ENCODE measurements around the gene PEX11G. TPM values are rescaled to one million over a fixed set of nuclear protein-coding genes. Genes with fewer than 3 reads are reported as not detected.

Gene PEX11G
- total and polyA plus RNA-seq, 10 of the 15 experiments (the other 5 are each of a cell fraction or from before 2014, with no cell fraction given): 0.05 to 1.8 (median 0.73) TPM; not detected in 1

DNA sequence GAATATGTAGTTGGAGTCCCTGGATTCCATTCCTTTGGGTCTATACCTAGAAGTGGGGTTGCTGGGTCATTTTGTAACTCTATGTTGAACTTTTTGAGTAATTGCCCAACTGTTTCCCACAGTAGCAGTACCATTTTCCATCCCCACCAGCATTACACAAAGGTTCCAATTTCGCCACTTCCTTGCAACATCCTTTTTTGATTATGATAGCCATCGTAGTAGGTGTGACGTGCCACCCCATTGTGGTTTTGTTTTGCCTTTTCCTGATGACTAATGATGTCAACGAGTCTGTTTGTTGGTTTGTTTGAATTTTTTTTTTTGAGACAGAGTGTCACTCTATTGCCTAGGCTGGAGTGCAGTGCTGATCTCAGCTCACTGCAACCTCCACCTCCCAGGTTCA lies 3.3 kb upstream of the PEX11G start:
- no peaks in the 10 kb centered on the region; the same call in 1 of the 2 replicates for H3K4me1 ChIP-seq (ENCODE audit: control insufficient read depth, insufficient read depth, low read length)
- H3K36me3 ChIP-seq (ENCODE audit: control insufficient read depth in 2 of 2, insufficient read depth in 2 of 2, low read length in 1 of 2): no peaks in the 10 kb centered on the region
- no peak overlapping the region for H3K27ac ChIP-seq (ENCODE audit: control insufficient read depth, insufficient read depth)
- RAD21 ChIA-PET (ENCODE audit: unreplicated experiment): no interaction called here
- DNase-seq (ENCODE audit: low read depth, low spot score) (no peak), ATAC-seq (no peak), FAIRE-seq (no peak)
- H3K4me3 ChIP-seq: no peak overlapping the region
- no TSS peak for BruUV-seq (replicated peaks)
- SMC1A ChIA-PET (ENCODE audit: uncharacterized antibody, unreplicated experiment): no interaction called here
- intact Hi-C loops (cut with micrococcal nuclease; ENCODE audit: unreplicated experiment): no loop called here
- no peak overlapping the region for H3K4me2 ChIP-seq (ENCODE audit: control insufficient read depth, insufficient read depth)
- under 1% methylated on average over 4 of the region's 4 CpGs for WGBS (ENCODE audit: insufficient coverage, insufficient replicate concordance, low lambda C conversion rate, missing lambda C conversion rate)
- CTCF ChIA-PET: no interaction called here
- no peaks in the 10 kb centered on the region for H3K9me3 ChIP-seq (replicated peaks; ENCODE audit: control insufficient read depth, insufficient read depth, low read length)
- TF ChIP-seq BCL11A (IDR thresholded peaks at IDR 0.05; ENCODE audit: low read depth, low read length): no peak
- TF ChIP-seq CREB1 (IDR thresholded peaks at IDR 0.05; ENCODE audit: low read depth): no peak
- TF ChIP-seq, protein P1, sequence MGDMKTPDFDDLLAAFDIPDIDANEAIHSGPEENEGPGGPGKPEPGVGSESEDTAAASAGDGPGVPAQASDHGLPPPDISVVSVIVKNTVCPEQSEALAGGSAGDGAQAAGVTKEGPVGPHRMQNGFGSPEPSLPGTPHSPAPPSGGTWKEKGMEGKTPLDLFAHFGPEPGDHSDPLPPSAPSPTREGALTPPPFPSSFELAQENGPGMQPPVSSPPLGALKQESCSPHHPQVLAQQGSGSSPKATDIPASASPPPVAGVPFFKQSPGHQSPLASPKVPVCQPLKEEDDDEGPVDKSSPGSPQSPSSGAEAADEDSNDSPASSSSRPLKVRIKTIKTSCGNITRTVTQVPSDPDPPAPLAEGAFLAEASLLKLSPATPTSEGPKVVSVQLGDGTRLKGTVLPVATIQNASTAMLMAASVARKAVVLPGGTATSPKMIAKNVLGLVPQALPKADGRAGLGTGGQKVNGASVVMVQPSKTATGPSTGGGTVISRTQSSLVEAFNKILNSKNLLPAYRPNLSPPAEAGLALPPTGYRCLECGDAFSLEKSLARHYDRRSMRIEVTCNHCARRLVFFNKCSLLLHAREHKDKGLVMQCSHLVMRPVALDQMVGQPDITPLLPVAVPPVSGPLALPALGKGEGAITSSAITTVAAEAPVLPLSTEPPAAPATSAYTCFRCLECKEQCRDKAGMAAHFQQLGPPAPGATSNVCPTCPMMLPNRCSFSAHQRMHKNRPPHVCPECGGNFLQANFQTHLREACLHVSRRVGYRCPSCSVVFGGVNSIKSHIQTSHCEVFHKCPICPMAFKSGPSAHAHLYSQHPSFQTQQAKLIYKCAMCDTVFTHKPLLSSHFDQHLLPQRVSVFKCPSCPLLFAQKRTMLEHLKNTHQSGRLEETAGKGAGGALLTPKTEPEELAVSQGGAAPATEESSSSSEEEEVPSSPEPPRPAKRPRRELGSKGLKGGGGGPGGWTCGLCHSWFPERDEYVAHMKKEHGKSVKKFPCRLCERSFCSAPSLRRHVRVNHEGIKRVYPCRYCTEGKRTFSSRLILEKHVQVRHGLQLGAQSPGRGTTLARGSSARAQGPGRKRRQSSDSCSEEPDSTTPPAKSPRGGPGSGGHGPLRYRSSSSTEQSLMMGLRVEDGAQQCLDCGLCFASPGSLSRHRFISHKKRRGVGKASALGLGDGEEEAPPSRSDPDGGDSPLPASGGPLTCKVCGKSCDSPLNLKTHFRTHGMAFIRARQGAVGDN (IDR thresholded peaks at IDR 0.05): no peak
- TF ChIP-seq DPF2 (IDR thresholded peaks at IDR 0.05): no peak
- no peak for TF ChIP-seq STAT3 (IDR thresholded peaks at IDR 0.05; ENCODE audit: low read depth, low read length)
- TF ChIP-seq PAX5 (IDR thresholded peaks at IDR 0.05; ENCODE audit: borderline replicate concordance, low read depth, low read length): no peak
- TF ChIP-seq, protein P2, sequence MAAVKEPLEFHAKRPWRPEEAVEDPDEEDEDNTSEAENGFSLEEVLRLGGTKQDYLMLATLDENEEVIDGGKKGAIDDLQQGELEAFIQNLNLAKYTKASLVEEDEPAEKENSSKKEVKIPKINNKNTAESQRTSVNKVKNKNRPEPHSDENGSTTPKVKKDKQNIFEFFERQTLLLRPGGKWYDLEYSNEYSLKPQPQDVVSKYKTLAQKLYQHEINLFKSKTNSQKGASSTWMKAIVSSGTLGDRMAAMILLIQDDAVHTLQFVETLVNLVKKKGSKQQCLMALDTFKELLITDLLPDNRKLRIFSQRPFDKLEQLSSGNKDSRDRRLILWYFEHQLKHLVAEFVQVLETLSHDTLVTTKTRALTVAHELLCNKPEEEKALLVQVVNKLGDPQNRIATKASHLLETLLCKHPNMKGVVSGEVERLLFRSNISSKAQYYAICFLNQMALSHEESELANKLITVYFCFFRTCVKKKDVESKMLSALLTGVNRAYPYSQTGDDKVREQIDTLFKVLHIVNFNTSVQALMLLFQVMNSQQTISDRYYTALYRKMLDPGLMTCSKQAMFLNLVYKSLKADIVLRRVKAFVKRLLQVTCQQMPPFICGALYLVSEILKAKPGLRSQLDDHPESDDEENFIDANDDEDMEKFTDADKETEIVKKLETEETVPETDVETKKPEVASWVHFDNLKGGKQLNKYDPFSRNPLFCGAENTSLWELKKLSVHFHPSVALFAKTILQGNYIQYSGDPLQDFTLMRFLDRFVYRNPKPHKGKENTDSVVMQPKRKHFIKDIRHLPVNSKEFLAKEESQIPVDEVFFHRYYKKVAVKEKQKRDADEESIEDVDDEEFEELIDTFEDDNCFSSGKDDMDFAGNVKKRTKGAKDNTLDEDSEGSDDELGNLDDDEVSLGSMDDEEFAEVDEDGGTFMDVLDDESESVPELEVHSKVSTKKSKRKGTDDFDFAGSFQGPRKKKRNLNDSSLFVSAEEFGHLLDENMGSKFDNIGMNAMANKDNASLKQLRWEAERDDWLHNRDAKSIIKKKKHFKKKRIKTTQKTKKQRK (IDR thresholded peaks at IDR 0.05; ENCODE audit: low read depth, low read length): no peak
- no peak for TF ChIP-seq FOXK2 (IDR thresholded peaks at IDR 0.05)
- no peak for TF ChIP-seq CBFB (IDR thresholded peaks at IDR 0.05; ENCODE audit: low read depth)
- no peak for TF ChIP-seq ZSCAN29 (IDR thresholded peaks at IDR 0.05)
- POLR2A ChIA-PET: no interaction called here
- in situ Hi-C loops (cut with MboI): no loop called here
- H4K20me1 ChIP-seq (ENCODE audit: control insufficient read depth, insufficient read depth): no peaks in the 10 kb centered on the region
- no peaks in the 10 kb centered on the region for H3K27me3 ChIP-seq (replicated peaks in 1 of 2; ENCODE audit: control insufficient read depth in 2 of 2, insufficient read depth in 2 of 2, low read length in 1 of 2)
- no peak overlapping the region for H2AFZ ChIP-seq (ENCODE audit: control insufficient read depth, low read depth, low read length)
- H3K79me2 ChIP-seq (ENCODE audit: control insufficient read depth, insufficient read depth, low read length): no peaks in the 10 kb centered on the region
- no peak overlapping the region for H3K9ac ChIP-seq (ENCODE audit: control insufficient read depth, insufficient read depth, low read length)

Data from GM12878 (cell line).